BLaER1 (cell line): ENCODE results near the gene ABCA8.

ENCODE experiments used
- H3K27ac ChIP-seq: shearing (Covaris generic); formaldehyde crosslinking; 2 replicates; pipeline ENCODE4 v1.8.1; 2022
- H3K27me3 ChIP-seq: shearing (Covaris generic); formaldehyde crosslinking; 2 replicates; pipeline ENCODE4 v1.8.1; 2022
- H3K36me3 ChIP-seq: shearing (Covaris generic); formaldehyde crosslinking; 2 replicates; pipeline ENCODE4 v1.8.1; 2022
- H3K4me1 ChIP-seq: shearing (Covaris generic); formaldehyde crosslinking; 2 replicates; pipeline ENCODE4 v1.8.1; 2022
- H3K4me2 ChIP-seq: shearing (Covaris generic); formaldehyde crosslinking; 2 replicates; pipeline ENCODE4 v1.8.1; 2022
- H3K4me3 ChIP-seq: shearing (Covaris generic); formaldehyde crosslinking; 2 replicates; pipeline ENCODE4 v1.8.1; 2022
- H3K9ac ChIP-seq: shearing (Covaris generic); formaldehyde crosslinking; 2 replicates; pipeline ENCODE4 v1.8.1; 2022
- H3K9me3 ChIP-seq: shearing (Covaris generic); formaldehyde crosslinking; 2 replicates; pipeline ENCODE4 v1.8.1; 2022
- H4K20me1 ChIP-seq: shearing (Covaris generic); formaldehyde crosslinking; 2 replicates; pipeline ENCODE4 v1.8.1; 2022
- Cebpa-rat ChIP-seq: shearing (Covaris generic); IDR thresholded peaks from 2 replicates; pipeline ENCODE4 v1.8.1; 2022

Gene ABCA8

GRCh38 chr17:68819465-68819864 lies 135.7 kb downstream of the ABCA8 start:
- Histone ChIP-seq H3K4me1 (no peaks in the 10 kb centered on the region), H4K20me1 (no peaks in the 10 kb centered on the region), H3K4me3 (no peak overlapping the region), H3K27ac (no peak overlapping the region), H3K9ac (no peak overlapping the region), H3K36me3 (no peaks in the 10 kb centered on the region), H3K27me3 (no peaks in the 10 kb centered on the region), H3K4me2 (no peak overlapping the region), H3K9me3 (no peaks in the 10 kb centered on the region)
- TF ChIP-seq Cebpa-rat, result no peak
